HepG2 (cell line): ENCODE data around the gene NT5C3B. TPM values are rescaled to one million over a fixed set of nuclear protein-coding genes. Genes with fewer than 3 reads are reported as not detected.

Experiments used
- GABPA ChIP-seq, 2 experiments: IDR thresholded peaks; 2 replicates each; pipeline ENCODE4 v1.6.1; 2011 to 2016; ENCODE audit warnings: low read depth in 2 of 2, low read length in 1 of 2, missing biosample characterization in 1 of 2, missing genetic modification characterization in 1 of 2
- HDAC2 ChIP-seq: sonication (generic); formaldehyde crosslinking; IDR thresholded peaks from 2 replicates; pipeline ENCODE4 v1.4.0; 2020; ENCODE audit warnings: missing genetic modification reagents
- HNRNPUL1 ChIP-seq: fragments of 200-400 bp; formaldehyde crosslinking; IDR thresholded peaks from 2 replicates; pipeline ENCODE4 v1.6.1; 2017; ENCODE audit warnings: low read depth, mild to moderate bottlenecking, low read length, moderate library complexity
- JDP2 ChIP-seq: sonication (generic); formaldehyde crosslinking; IDR thresholded peaks from 2 replicates; pipeline ENCODE4 v1.8.1; 2022; ENCODE audit warnings: missing genetic modification reagents, borderline replicate concordance
- MAZ ChIP-seq, 2 experiments: sonication (generic) in 1 of 2; formaldehyde crosslinking in 1 of 2; IDR thresholded peaks; 2 replicates each; pipeline versions ENCODE4 v1.5.0 to v1.6.1; 2012 to 2020; ENCODE audit warnings: low read depth in 2 of 2, mild to moderate bottlenecking in 2 of 2, borderline replicate concordance in 1 of 2, improper control_type of control experiment in 1 of 2, low read length in 1 of 2, missing genetic modification reagents in 1 of 2, moderate library complexity in 1 of 2
- NFYC ChIP-seq: IDR thresholded peaks from 2 replicates; pipeline ENCODE4 v1.6.1; 2016; ENCODE audit warnings: missing genetic modification reagents, missing compliant biosample characterization
- TSC22D2 ChIP-seq: sonication (generic); formaldehyde crosslinking; IDR thresholded peaks from 2 replicates; pipeline ENCODE4 v1.5.1; 2020; ENCODE audit warnings: missing genetic modification reagents, mild to moderate bottlenecking, borderline replicate concordance
- ZMYM4 ChIP-seq: sonication (generic); formaldehyde crosslinking; IDR thresholded peaks from 2 replicates; pipeline ENCODE4 v1.8.1; 2023; ENCODE audit warnings: mild to moderate bottlenecking, missing genetic modification reagents
- ZNF274 ChIP-seq: sonication (generic); formaldehyde crosslinking; IDR thresholded peaks from 2 replicates; pipeline ENCODE4 v1.5.1; 2020; ENCODE audit warnings: mild to moderate bottlenecking, missing genetic modification reagents
- ZNF382 ChIP-seq: sonication (generic); formaldehyde crosslinking; IDR thresholded peaks from 2 replicates; pipeline ENCODE4 v1.5.0; 2020; ENCODE audit warnings: missing genetic modification reagents, mild to moderate bottlenecking, borderline replicate concordance
- ZNF589 ChIP-seq: sonication (generic); formaldehyde crosslinking; conservative IDR thresholded peaks from 2 replicates; pipeline ENCODE4 v1.8.0; 2022; ENCODE audit warnings: mild to moderate bottlenecking, moderate library complexity, missing genetic modification reagents
- ZNF616 ChIP-seq: sonication (generic); formaldehyde crosslinking; IDR thresholded peaks from 2 replicates; pipeline ENCODE4 v1.5.0; 2020; ENCODE audit warnings: low read depth, mild to moderate bottlenecking, missing genetic modification reagents
- polyA plus RNA-seq, 8 experiments: library from polyadenylated mRNA; depleted of rRNA in 3 of 8; stranded (reverse) in 7 of 8; unstranded in 1 of 8; fragments of >200 nt; fragmentation: Illumina TruSeq in 4 of 8; extraction: Trizol in 4 of 8; gene quantifications; 2 replicates each; pipeline versions ENCODE4 v1.2.1 to v1.2.3, GENCODE V29; 2011 to 2016; ENCODE audit warnings: low read depth in 4 of 8, missing spikeins in 1 of 8, mixed read lengths in 1 of 8; ENCODE audit not compliant: insufficient read depth in 1 of 8
- total RNA-seq, 5 experiments: library from RNA; depleted of rRNA; stranded (reverse); fragments of >200 nt; fragmentation: Illumina TruSeq; extraction: Trizol; gene quantifications; 2 replicates each; pipeline ENCODE4 v1.2.3, GENCODE V29; 2016; ENCODE audit warnings: low read depth in 1 of 5
- TF ChIP-seq, protein P1 (sequence below): sonication (generic); formaldehyde crosslinking; IDR thresholded peaks from 2 replicates; pipeline ENCODE4 v1.5.0; 2020; ENCODE audit warnings: mild to moderate bottlenecking, missing genetic modification reagents
- TF ChIP-seq, protein P2 (sequence below): sonication (generic); formaldehyde crosslinking; IDR thresholded peaks from 2 replicates; pipeline ENCODE4 v1.4.0; 2020; ENCODE audit warnings: missing genetic modification reagents
- TF ChIP-seq, protein P3 (sequence below): sonication (generic); formaldehyde crosslinking; IDR thresholded peaks from 2 replicates; pipeline ENCODE4 v1.8.0; 2022; ENCODE audit warnings: missing genetic modification reagents, mild to moderate bottlenecking, borderline replicate concordance
- TF ChIP-seq, protein P4 (sequence below): sonication (generic); formaldehyde crosslinking; IDR thresholded peaks from 2 replicates; pipeline ENCODE4 v1.4.0; 2020; ENCODE audit warnings: missing genetic modification reagents

NT5C3B gene
- total and polyA plus RNA-seq, 2 of the 13 experiments (the other 11 are each of a cell fraction or from before 2014, with no cell fraction given), result 104 to 126 TPM

DNA sequence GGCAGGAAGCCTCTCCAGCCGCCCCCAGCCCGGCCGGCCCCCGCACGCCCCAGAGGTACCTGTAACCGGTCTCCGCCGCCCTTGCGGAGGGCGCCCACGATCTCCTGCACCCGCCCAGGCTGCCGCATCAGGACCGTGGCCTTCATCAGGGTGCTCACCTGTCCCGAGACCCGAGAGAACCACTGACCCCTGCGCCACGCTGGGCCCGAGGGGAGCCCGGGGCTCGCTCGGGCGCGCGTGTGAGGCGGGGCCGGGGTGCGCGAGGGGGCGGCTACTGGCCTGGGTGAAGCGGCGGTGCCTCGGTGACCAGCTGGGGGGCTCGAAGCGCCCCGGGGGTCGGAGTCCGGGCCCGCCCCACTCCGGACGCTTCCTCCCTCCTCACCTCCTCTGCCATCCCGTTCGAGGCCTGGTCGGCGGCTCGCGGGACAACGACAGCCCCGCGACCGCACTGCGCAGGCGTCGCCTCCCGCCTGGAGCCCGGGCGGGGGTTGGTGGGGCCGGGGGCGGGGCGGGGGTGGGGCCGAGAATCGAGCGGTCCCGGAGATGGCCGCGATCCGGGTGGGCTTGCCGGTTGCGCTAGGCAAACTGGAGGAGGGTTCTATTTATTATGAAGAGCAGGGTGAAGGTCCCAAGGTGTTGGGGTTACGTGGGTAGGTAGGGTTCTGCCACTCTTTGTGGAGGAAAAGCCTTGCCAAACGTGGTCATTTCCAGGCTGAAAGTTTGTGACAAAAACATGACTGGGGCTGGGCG, at the start of gene NT5C3B (continued):
- TF ChIP-seq, protein P1, sequence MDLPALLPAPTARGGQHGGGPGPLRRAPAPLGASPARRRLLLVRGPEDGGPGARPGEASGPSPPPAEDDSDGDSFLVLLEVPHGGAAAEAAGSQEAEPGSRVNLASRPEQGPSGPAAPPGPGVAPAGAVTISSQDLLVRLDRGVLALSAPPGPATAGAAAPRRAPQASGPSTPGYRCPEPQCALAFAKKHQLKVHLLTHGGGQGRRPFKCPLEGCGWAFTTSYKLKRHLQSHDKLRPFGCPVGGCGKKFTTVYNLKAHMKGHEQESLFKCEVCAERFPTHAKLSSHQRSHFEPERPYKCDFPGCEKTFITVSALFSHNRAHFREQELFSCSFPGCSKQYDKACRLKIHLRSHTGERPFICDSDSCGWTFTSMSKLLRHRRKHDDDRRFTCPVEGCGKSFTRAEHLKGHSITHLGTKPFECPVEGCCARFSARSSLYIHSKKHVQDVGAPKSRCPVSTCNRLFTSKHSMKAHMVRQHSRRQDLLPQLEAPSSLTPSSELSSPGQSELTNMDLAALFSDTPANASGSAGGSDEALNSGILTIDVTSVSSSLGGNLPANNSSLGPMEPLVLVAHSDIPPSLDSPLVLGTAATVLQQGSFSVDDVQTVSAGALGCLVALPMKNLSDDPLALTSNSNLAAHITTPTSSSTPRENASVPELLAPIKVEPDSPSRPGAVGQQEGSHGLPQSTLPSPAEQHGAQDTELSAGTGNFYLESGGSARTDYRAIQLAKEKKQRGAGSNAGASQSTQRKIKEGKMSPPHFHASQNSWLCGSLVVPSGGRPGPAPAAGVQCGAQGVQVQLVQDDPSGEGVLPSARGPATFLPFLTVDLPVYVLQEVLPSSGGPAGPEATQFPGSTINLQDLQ (CRISPR knock-in tag), result no peak; the same call in 1 of the 2 replicates
- TF ChIP-seq ZNF616, result peak; percentile 65; the same call in 1 of the 2 replicates
- no peak for TF ChIP-seq ZMYM4 (CRISPR knock-in tag)
- no peak for TF ChIP-seq JDP2 (CRISPR knock-in tag)
- no peak; the same call in 1 of the 2 replicates for TF ChIP-seq HDAC2 (CRISPR knock-in tag)
- TF ChIP-seq NFYC (CRISPR knock-in tag), result no peak
- no peak for TF ChIP-seq ZNF589 (CRISPR knock-in tag)
- peak; percentile 73; the same call in 1 of the 2 replicates for TF ChIP-seq ZNF274 (CRISPR knock-in tag)
- no peak for TF ChIP-seq TSC22D2
- TF ChIP-seq MAZ (IDR thresholded peaks at IDR 0.05; ENCODE audit: borderline replicate concordance, low read depth, low read length), result 0 out of 2 replicates have a peak, but pooled peaks have one; percentile 13
- TF ChIP-seq MAZ (CRISPR knock-in tag; IDR thresholded peaks at IDR 0.05; ENCODE audit: low read depth), result peak; percentile 80
- no peak for TF ChIP-seq GABPA (IDR thresholded peaks at IDR 0.05; ENCODE audit: low read depth, low read length)
- TF ChIP-seq GABPA (CRISPR knock-in tag; IDR thresholded peaks at IDR 0.05; ENCODE audit: low read depth), result no peak
- TF ChIP-seq, protein P2, sequence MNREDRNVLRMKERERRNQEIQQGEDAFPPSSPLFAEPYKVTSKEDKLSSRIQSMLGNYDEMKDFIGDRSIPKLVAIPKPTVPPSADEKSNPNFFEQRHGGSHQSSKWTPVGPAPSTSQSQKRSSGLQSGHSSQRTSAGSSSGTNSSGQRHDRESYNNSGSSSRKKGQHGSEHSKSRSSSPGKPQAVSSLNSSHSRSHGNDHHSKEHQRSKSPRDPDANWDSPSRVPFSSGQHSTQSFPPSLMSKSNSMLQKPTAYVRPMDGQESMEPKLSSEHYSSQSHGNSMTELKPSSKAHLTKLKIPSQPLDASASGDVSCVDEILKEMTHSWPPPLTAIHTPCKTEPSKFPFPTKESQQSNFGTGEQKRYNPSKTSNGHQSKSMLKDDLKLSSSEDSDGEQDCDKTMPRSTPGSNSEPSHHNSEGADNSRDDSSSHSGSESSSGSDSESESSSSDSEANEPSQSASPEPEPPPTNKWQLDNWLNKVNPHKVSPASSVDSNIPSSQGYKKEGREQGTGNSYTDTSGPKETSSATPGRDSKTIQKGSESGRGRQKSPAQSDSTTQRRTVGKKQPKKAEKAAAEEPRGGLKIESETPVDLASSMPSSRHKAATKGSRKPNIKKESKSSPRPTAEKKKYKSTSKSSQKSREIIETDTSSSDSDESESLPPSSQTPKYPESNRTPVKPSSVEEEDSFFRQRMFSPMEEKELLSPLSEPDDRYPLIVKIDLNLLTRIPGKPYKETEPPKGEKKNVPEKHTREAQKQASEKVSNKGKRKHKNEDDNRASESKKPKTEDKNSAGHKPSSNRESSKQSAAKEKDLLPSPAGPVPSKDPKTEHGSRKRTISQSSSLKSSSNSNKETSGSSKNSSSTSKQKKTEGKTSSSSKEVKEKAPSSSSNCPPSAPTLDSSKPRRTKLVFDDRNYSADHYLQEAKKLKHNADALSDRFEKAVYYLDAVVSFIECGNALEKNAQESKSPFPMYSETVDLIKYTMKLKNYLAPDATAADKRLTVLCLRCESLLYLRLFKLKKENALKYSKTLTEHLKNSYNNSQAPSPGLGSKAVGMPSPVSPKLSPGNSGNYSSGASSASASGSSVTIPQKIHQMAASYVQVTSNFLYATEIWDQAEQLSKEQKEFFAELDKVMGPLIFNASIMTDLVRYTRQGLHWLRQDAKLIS (CRISPR knock-in tag), result no peak
- TF ChIP-seq, protein P3, sequence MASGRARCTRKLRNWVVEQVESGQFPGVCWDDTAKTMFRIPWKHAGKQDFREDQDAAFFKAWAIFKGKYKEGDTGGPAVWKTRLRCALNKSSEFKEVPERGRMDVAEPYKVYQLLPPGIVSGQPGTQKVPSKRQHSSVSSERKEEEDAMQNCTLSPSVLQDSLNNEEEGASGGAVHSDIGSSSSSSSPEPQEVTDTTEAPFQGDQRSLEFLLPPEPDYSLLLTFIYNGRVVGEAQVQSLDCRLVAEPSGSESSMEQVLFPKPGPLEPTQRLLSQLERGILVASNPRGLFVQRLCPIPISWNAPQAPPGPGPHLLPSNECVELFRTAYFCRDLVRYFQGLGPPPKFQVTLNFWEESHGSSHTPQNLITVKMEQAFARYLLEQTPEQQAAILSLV (CRISPR knock-in tag), result peak; percentile 77; the same call in 1 of the 2 replicates
- TF ChIP-seq, protein P4, sequence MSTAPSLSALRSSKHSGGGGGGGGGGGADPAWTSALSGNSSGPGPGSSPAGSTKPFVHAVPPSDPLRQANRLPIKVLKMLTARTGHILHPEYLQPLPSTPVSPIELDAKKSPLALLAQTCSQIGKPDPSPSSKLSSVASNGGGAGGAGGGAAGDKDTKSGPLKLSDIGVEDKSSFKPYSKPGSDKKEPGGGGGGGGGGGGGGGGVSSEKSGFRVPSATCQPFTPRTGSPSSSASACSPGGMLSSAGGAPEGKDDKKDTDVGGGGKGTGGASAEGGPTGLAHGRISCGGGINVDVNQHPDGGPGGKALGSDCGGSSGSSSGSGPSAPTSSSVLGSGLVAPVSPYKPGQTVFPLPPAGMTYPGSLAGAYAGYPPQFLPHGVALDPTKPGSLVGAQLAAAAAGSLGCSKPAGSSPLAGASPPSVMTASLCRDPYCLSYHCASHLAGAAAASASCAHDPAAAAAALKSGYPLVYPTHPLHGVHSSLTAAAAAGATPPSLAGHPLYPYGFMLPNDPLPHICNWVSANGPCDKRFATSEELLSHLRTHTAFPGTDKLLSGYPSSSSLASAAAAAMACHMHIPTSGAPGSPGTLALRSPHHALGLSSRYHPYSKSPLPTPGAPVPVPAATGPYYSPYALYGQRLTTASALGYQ (CRISPR knock-in tag), result no peak
- TF ChIP-seq HNRNPUL1, result no peak
- TF ChIP-seq ZNF382 (CRISPR knock-in tag), result no peak
